ENCODE measurements around the gene WASF2.
"Not testable (repeated sequence)": the region's sequence is repeated elsewhere in the genome, so short reads cannot be mapped to it uniquely, and the experiment has no call there.

The WASF2 gene

GRCh38 chr1:27418326-27419185 is 71.4 kb downstream of the WASF2 start:
- no peak for DNase-seq (ENCODE audit: low read depth in 2 of 2)

GRCh38 chr1:27417713-27418112 is 72.3 kb downstream of the WASF2 start:
- no peak for DNase-seq (ENCODE audit: low read depth in 2 of 2)

- peak in 1 of 2 donors; percentile 46 for DNase-seq (ENCODE audit: low read depth in 2 of 2)
Measured at GRCh38 chr1:27416387-27417111, 73.4 kb downstream of the WASF2 start.

GRCh38 chr1:27414091-27414490 is 75.9 kb downstream of the WASF2 start:
- DNase-seq (ENCODE audit: low read depth in 2 of 2) = no peak

GRCh38 chr1:27413004-27413403 is 77.0 kb downstream of the WASF2 start:
- DNase-seq (ENCODE audit: low read depth in 2 of 2) = no peak

GRCh38 chr1:27412502-27412901 is 77.5 kb downstream of the WASF2 start:
- no peak for DNase-seq (ENCODE audit: low read depth in 2 of 2)

- no peak for DNase-seq (ENCODE audit: low read depth in 2 of 2)
Measured at GRCh38 chr1:27410709-27411108, 79.3 kb downstream of the WASF2 start.

- no peak for DNase-seq (ENCODE audit: low read depth in 2 of 2)
Measured at GRCh38 chr1:27409669-27410068, 80.3 kb downstream of the WASF2 start.

- DNase-seq (ENCODE audit: low read depth in 2 of 2) = no peak
Measured at GRCh38 chr1:27408151-27408550, 81.8 kb downstream of the WASF2 start.

GRCh38 chr1:27406791-27407190 is 83.2 kb downstream of the WASF2 start:
- not testable (repeated sequence) for DNase-seq (ENCODE audit: low read depth in 2 of 2)

GRCh38 chr1:27406362-27406680 is 83.6 kb downstream of the WASF2 start:
- no peak for DNase-seq (ENCODE audit: low read depth in 2 of 2)

GRCh38 chr1:27405598-27406361 is 84.2 kb downstream of the WASF2 start:
- not testable (repeated sequence) for DNase-seq (ENCODE audit: low read depth in 2 of 2)

GRCh38 chr1:27405074-27405473 is 84.9 kb downstream of the WASF2 start:
- DNase-seq (ENCODE audit: low read depth in 2 of 2) = no peak

GRCh38 chr1:27403931-27404330 is 86.0 kb downstream of the WASF2 start:
- DNase-seq (ENCODE audit: low read depth in 2 of 2) = no peak

GRCh38 chr1:27403065-27403726 is 86.8 kb downstream of the WASF2 start:
- DNase-seq (ENCODE audit: low read depth in 2 of 2) = no peak

- no peak for DNase-seq (ENCODE audit: low read depth in 2 of 2)
Measured at GRCh38 chr1:27402349-27402754, 87.6 kb downstream of the WASF2 start.

GRCh38 chr1:27400963-27401341 is 89.0 kb downstream of the WASF2 start:
- DNase-seq (ENCODE audit: low read depth in 2 of 2) = no peak

GRCh38 chr1:27400082-27400962 is 89.6 kb downstream of the WASF2 start:
- DNase-seq (ENCODE audit: low read depth in 2 of 2) = no peak

GRCh38 chr1:27399251-27400025 is 90.5 kb downstream of the WASF2 start:
- DNase-seq (ENCODE audit: low read depth in 2 of 2) = no peak

Data from stimulated activated CD4-positive, alpha-beta T cell treated with anti-CD3 and anti-CD28 coated beads, Interleukin-1b, Interleukin-23, amount 100 ng/mL, for 4 hours (primary cell).